Adrenal gland (tissue), 5 donors: Measurements from ENCODE around the gene CCNY.

Source experiments
- CTCF ChIP-seq, 6 experiments: fragments of 450-650 bp in 4 of 6; fragments of 200-600 bp in 2 of 6; sonication (generic) in 1 of 6; IDR thresholded peaks; 1 replicate in 5 of 6; 2 replicates in 1 of 6; pipeline versions ENCODE4 v1.5.1 to v1.8.0; 2016 to 2021; ENCODE audit warnings: antibody characterized with exemption in 6 of 6, mild to moderate bottlenecking in 2 of 6, moderate library complexity in 1 of 6
- POLR2A ChIP-seq, 2 donors: fragments of 450-650 bp; IDR thresholded peaks; one replicate each; pipeline ENCODE4 v1.6.1; 2017; ENCODE audit warnings: antibody characterized with exemption in 2 of 2, mild to moderate bottlenecking in 2 of 2, moderate library complexity in 1 of 2
- donor health status: DM: no; HTN: no; CAD: no.

GRCh38 chr10:35555962-35556930 is 219.9 kb downstream of the CCNY start:
- TF ChIP-seq CTCF (IDR thresholded peaks at IDR 0.05) (no peak), POLR2A (IDR thresholded peaks at IDR 0.05) (no peak)
